ENCODE measurements around the gene RBMS1. TPM values are rescaled to one million over a fixed set of nuclear protein-coding genes. Genes with fewer than 3 reads are reported as not detected.

RBMS1 gene
- total and polyA plus RNA-seq, 2 experiments from 2014 or later, result 55.5 to 94.8 TPM

DNA sequence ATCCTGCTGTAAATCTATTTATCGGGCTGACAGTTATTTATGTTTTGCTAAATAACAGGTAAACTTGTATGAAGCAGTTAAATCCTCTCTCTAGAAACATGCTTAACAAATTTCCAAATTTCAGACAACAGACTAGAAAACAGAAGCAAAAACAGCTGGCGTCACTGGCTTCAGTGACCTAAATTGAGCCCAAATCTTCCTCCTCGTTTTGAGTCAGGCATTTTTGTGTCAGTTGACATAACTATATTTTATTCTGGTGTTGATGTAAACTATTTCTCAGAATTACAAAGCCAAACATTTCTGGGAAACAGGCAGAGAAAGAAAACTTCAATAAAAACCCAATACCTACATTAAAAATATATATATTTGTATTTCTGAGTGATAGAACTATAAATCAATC is 21.7 kb downstream of the RBMS1 start:
- Histone ChIP-seq H3K4me1 (ENCODE audit: insufficient read depth) (peaks cover 30% of the 10 kb centered on the region), H4K20me1 (replicated peaks; ENCODE audit: insufficient read depth) (peaks cover 3% of the 10 kb centered on the region; the same call in 1 of the 2 replicates), H3K27ac (ENCODE audit: low read depth) (no peak overlapping the region), H3K36me3 (ENCODE audit: insufficient read depth) (no peaks in the 10 kb centered on the region), H3K4me2 (no peak overlapping the region), H3K9me2 (ENCODE audit: insufficient read depth) (no peaks in the 10 kb centered on the region), H3K79me2 (replicated peaks; ENCODE audit: insufficient read depth) (peaks cover 90% of the 10 kb centered on the region), H3K4me3 (no peak overlapping the region), H3K27me3 (ENCODE audit: insufficient read depth) (no peaks in the 10 kb centered on the region), H2AFZ (no peak overlapping the region), H3F3A (replicated peaks; ENCODE audit: low read depth) (no peaks in the 10 kb centered on the region)
- H3K27me3 Mint-ChIP-seq (ENCODE audit: insufficient read depth, low read depth, poor library complexity), result peaks cover 2% of the 10 kb centered on the region
- no peak overlapping the region for H3K4me3 Mint-ChIP-seq
- H3K36me3 Mint-ChIP-seq (ENCODE audit: low read depth), result no peaks in the 10 kb centered on the region
- H3K27ac Mint-ChIP-seq, result no peak overlapping the region; the same call in 1 of the 2 replicates
- no peak for TF ChIP-seq CREB1 (CRISPR knock-in tag; IDR thresholded peaks at IDR 0.05; ENCODE audit: low read depth)
- TF ChIP-seq JUNB (IDR thresholded peaks at IDR 0.05; ENCODE audit: unreplicated experiment), result no peak
- TF ChIP-seq NANOG (IDR thresholded peaks at IDR 0.05; ENCODE audit: borderline replicate concordance), result no peak
- TF ChIP-seq, protein P1, sequence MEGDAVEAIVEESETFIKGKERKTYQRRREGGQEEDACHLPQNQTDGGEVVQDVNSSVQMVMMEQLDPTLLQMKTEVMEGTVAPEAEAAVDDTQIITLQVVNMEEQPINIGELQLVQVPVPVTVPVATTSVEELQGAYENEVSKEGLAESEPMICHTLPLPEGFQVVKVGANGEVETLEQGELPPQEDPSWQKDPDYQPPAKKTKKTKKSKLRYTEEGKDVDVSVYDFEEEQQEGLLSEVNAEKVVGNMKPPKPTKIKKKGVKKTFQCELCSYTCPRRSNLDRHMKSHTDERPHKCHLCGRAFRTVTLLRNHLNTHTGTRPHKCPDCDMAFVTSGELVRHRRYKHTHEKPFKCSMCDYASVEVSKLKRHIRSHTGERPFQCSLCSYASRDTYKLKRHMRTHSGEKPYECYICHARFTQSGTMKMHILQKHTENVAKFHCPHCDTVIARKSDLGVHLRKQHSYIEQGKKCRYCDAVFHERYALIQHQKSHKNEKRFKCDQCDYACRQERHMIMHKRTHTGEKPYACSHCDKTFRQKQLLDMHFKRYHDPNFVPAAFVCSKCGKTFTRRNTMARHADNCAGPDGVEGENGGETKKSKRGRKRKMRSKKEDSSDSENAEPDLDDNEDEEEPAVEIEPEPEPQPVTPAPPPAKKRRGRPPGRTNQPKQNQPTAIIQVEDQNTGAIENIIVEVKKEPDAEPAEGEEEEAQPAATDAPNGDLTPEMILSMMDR (conservative IDR thresholded peaks at IDR 0.05; ENCODE audit: low read depth in 2 of 2), result no peak
- TF ChIP-seq ZNF462 (CRISPR knock-in tag; IDR thresholded peaks at IDR 0.05), result no peak
- TF ChIP-seq POLR2AphosphoS5 (IDR thresholded peaks at IDR 0.05; ENCODE audit: low read depth), result no peak
- no peak for TF ChIP-seq ZNF114 (CRISPR knock-in tag; IDR thresholded peaks at IDR 0.05)
- no peak for TF ChIP-seq EZH2 (IDR thresholded peaks at IDR 0.05; ENCODE audit: low read depth, unreplicated experiment)
- TF ChIP-seq EZH2phosphoT487 (IDR thresholded peaks at IDR 0.05; ENCODE audit: unreplicated experiment), result no peak
- TF ChIP-seq STAT1 (IDR thresholded peaks at IDR 0.05; ENCODE audit: unreplicated experiment), result no peak
- no peak for TF ChIP-seq ETS1 (IDR thresholded peaks at IDR 0.05)
- TF ChIP-seq REST (IDR thresholded peaks at IDR 0.05; ENCODE audit: unreplicated experiment), result no peak
- no peak for TF ChIP-seq ZNF331 (CRISPR knock-in tag; IDR thresholded peaks at IDR 0.05; ENCODE audit: low read depth)
- ATAC-seq (no peak), DNase-seq (ENCODE audit: low spot score) (no peak)
- H3K9me3 Mint-ChIP-seq, result no peaks in the 10 kb centered on the region
- peaks cover 53% of the 10 kb centered on the region for H3K4me1 Mint-ChIP-seq

Measured in GM23338 (cell line).